Femur (tissue), 1 donor: ENCODE data around the gene PWP2.
"Not testable (repeated sequence)": the region's sequence is repeated elsewhere in the genome, so short reads cannot be mapped to it uniquely, and the experiment has no call there.

ENCODE experiments used
- DNase-seq: peaks from one replicate; pipeline ENCODE4 v3.0.0-alpha.2; 2017

Gene PWP2

GRCh38 chr21:44107026-44107501, at the start of gene PWP2:
TSS of gene PWP2 (plus strand) at chr21:44107399. CDS start at chr21:44107417, 18 bp downstream.
- not testable (repeated sequence) for DNase-seq

- no peak for DNase-seq
Measured at GRCh38 chr21:44057960-44058651, 49.1 kb upstream of the PWP2 start.

GRCh38 chr21:44058652-44058964, 48.6 kb upstream of the PWP2 start:
- DNase-seq = no peak

GRCh38 chr21:44058981-44059380, 48.2 kb upstream of the PWP2 start:
- no peak for DNase-seq

GRCh38 chr21:44059710-44060109, 47.5 kb upstream of the PWP2 start:
- DNase-seq = no peak

GRCh38 chr21:44062380-44062779, 44.8 kb upstream of the PWP2 start:
- DNase-seq = no peak

GRCh38 chr21:44063151-44063912, 43.9 kb upstream of the PWP2 start:
- no peak for DNase-seq

- no peak for DNase-seq
Measured at GRCh38 chr21:44064852-44065403, 42.3 kb upstream of the PWP2 start.

GRCh38 chr21:44065428-44065827, 41.8 kb upstream of the PWP2 start:
- no peak for DNase-seq

- no peak for DNase-seq
Measured at GRCh38 chr21:44066116-44066515, 41.1 kb upstream of the PWP2 start.

GRCh38 chr21:44067011-44067839, 40.0 kb upstream of the PWP2 start:
- DNase-seq = no peak

GRCh38 chr21:44070391-44070790, 36.8 kb upstream of the PWP2 start:
- no peak for DNase-seq

- DNase-seq = no peak
Measured at GRCh38 chr21:44071359-44072104, 35.7 kb upstream of the PWP2 start.

- no peak for DNase-seq
Measured at GRCh38 chr21:44072111-44072510, 35.1 kb upstream of the PWP2 start.

- DNase-seq = no peak
Measured at GRCh38 chr21:44074315-44074958, 32.8 kb upstream of the PWP2 start.

GRCh38 chr21:44076316-44076715, 30.9 kb upstream of the PWP2 start:
- DNase-seq = no peak

GRCh38 chr21:44078411-44078981, 28.7 kb upstream of the PWP2 start:
- no peak for DNase-seq

GRCh38 chr21:44079446-44079845, 27.8 kb upstream of the PWP2 start:
- no peak for DNase-seq

- DNase-seq = no peak
Measured at GRCh38 chr21:44079846-44080245, 27.4 kb upstream of the PWP2 start.

- no peak for DNase-seq
Measured at GRCh38 chr21:44082648-44083440, 24.4 kb upstream of the PWP2 start.
